ENCODE data around the gene AKAP13.

Gene AKAP13

GRCh38 chr15:85389772-85390171, 9.4 kb downstream of the AKAP13 start:
- no peak for DNase-seq

DNA sequence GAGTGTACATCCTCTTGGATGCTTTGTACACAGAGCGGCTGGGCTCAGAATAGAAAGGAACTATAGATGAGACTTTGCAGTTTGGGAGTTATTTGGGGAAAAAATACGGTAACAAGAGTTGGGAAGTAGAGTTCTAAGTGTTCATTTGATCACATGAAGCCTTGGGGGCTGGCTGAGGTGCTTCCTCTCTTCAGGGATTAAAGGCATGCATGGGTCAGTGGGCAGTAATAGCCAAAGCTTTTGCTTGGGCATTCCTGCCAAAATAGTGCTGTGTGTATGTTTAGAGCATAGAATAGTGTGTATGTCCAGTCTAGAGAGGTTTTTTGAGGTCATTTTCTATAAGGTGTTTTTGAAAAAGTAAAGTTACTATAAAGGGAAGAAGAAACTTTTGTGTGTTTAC, 12.8 kb downstream of the AKAP13 start:
- no peak for DNase-seq

DNA sequence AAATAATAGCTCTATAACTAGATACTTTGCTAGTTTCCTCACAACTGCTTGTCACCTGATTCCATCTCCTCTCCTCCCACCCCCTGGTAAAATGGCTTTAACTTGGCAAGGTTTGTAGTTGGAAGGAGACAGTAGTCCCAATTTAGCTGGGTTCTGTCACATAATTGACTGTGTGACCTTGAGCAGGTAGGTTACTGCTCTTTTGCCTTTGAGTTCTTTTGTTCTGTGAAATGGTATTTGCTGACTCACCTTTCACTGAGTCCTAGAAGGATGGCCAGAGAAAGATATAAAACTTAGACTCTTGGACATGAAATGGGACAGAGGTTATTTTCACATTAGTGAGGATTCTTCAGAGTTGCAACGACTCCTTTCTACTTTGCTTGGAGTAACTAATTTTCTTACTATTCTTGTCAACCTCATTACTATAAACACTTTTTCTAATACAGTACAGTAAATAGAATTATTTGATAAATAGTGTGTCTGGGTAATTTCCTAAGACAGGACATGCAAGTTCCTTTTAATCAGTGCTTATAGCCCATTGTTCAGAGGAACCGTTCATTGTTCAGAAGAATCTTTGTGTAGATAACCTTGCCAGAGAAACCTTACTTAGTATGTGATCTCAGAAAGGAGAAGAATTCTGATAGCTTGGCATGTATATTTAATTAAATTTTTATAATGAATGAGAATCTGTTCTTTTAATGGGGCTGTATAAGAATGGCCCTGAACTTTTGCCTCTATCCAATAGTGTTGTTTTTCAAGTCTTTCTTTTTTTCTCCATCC, 14.3 kb downstream of the AKAP13 start:
- DNase-seq, result no peak

DNA sequence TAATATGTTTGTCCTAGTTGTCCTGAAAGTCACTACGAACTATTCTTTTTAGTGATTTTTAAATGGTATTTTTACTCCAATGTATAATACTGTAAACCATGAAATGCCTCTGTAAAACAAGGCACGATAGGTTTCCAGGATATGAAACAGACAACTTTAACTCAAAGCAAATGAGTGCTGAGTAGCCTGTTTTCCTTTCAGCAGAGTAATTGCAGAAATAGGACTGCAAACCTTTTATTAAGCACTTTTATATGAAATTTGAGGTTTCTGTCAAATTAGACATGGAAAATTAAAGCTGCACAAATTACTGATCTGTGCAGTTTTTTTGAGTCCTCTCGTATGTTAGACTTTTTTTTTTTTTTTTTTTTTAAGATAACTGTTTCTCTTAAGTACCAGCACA, 16.2 kb downstream of the AKAP13 start:
- no peak for DNase-seq

- DNase-seq, result no peak
Observed at GRCh38 chr15:85397151-85397550, 16.7 kb downstream of the AKAP13 start.

- DNase-seq, result no peak
Observed at GRCh38 chr15:85397926-85398325, 17.5 kb downstream of the AKAP13 start.

GRCh38 chr15:85398822-85399221, 18.4 kb downstream of the AKAP13 start:
- DNase-seq, result no peak

- no peak for DNase-seq
Observed at GRCh38 chr15:85399627-85400026, 19.2 kb downstream of the AKAP13 start.

DNA sequence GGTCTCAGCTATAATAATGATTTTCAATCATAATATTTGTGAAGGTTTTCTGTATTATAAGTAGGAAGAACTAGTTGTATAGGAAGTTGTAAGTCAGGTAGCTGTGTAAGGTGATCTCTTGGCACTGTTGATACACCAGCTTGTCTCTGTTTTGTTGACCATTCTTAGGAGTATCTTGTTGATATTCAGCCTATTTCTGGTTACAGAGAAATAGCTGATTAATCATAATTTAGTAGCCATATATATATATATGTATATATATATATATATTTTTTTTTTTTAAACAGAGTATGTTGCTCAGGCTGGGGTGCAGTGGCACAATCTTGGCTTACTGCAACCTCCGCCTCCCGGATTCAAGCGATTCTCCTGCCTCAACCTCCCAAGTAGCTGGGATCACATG, 20.2 kb downstream of the AKAP13 start:
- DNase-seq, result no peak

DNA sequence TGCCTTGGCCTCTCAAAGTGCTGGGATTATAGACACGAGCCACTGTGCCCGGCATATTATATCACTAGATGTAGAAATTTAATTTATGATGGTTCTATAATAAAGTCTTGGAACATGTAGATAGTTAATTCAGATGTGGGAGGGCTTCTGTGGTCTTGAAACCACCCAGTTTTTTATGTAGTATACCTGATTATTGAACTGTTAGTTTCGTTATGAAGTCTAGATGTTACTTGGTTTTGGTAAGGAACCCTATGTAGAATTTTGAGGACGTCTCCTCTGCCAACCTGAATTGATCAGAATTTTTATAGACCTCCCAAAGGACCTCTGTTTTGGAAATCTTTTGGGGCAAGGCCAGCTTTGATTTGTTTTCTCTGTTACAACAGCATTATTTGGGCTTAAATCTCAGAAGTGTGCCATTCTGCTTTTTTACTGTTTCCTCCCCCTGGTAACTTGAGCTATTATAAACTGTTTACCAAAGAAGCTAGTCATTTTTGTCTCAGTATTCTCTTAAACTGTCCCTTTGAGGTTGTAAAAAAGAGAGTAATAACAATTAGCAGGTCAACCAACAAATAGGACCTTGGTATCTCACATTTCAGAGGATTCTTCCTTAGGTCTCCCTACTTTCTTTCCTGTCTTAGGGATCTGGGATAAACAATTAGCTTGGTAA, 20.8 kb downstream of the AKAP13 start:
- DNase-seq, result no peak

DNA sequence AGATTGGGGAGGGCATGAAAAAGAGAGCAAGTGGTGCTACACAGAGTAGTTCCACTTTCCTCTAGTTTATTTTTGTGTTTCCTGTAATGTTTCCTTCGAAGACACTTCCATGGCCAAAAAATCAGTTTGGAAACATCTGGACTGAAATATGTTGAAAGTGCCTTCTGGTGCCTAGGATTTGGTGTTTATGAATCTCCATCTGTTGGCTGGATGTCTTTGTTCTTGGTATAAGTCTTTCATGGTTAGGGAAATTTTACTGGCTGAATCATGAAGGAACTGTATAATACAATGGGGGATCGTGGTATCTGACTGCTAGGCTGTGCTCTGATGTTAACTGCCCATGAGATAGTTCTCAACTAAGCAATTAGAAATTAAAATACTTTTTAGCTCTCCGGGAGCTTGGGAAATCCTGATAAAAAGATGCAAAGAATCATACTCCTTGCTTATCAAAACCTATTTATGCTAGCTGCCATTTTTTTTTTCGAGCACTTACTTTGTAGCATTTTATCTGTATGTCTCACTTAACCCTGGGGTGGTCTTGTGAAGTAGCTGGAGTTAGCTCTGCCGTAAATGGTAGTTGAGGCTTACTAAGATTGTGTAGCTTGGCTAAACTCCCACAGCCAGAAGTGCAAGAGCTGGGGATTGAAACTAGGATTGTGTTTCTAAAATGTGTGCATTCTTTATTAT, 21.9 kb downstream of the AKAP13 start:
- DNase-seq, result no peak

GRCh38 chr15:85403745-85404144, 23.3 kb downstream of the AKAP13 start:
- DNase-seq, result no peak

- no peak for DNase-seq
Observed at GRCh38 chr15:85404176-85404917, 23.9 kb downstream of the AKAP13 start.

- DNase-seq, result no peak
Observed at GRCh38 chr15:85404918-85405866, 24.8 kb downstream of the AKAP13 start.

DNA sequence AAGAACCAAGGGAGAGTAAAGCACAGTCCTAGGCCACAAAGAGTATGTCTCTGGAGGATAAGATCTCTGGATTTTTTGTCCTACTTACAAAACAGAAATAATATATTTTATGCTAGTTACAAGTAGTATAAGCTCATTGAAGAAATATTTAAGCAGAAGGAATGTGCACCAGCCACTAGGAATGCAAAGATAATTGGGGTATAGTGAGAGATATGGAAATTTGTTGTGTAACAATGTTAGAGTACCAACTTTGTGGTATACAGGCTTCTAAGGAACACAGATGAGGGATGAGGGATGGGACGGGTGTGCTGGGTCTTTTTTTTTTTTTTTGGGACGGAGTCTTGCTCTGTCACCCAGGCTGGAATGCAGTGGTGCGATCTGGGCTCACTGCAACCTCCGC, 26.5 kb downstream of the AKAP13 start:
- no peak for DNase-seq

DNA sequence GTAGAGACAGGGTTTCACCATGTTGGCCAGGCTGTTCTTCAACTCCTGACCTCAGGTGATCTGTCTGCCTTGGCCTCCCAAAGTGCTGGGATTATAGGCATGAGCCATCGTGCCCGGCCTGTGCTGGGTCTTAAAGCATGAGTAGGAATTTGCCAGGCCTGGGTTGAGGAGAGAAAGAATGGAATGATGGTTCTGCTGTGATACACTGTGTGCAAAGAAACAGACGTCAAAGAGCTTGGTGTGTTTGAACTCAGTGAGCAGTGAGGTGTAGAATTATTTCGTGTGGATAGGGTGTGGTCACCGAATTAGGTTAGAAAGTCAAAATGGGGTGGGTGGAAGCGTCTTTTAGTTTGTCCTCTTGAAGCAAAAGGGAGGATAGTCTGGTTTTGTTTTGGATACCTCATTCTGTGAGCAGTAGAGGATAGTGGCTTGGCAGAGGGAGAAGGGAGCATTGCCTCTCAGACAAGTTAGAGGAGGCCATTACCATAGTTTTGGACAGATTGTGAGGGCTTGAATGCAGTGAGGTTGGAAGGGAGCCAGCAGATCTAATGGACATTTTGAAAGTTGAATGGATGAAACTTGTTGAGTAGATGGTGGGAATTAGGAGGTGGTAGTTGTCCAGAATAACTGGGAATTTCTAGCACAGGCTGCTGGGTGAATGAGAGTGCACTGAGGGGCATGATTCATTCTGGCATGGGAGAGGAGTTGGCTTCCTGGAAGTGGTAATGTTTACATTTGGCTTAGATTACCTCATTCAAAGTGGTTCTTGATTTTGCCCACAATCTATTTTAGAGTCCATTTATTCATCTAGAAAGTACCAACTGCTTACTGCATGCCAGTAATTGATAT, 27.2 kb downstream of the AKAP13 start:
- no peak for DNase-seq

- no peak for DNase-seq
Observed at GRCh38 chr15:85408270-85408746, 27.9 kb downstream of the AKAP13 start.

DNA sequence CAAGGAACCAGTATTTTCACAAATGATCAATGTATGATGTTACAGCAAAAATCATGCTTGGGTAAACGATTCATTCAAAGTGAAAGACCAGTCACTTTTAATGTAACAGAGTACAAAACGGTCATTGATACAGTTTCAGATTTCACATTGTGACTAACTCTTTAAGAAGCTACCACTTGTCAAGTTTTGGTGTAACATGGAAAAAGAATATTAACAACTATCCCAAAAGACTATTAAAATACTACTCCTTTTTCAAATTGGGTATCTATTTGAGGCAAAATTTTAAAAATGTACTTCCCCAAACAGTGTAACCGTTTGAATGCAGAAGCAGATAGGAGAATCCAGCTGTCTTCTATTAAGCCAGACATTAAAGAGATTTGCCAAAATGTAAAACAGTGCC, 31.7 kb downstream of the AKAP13 start:
- no peak for DNase-seq

- no peak for DNase-seq
Observed at GRCh38 chr15:85412956-85413854, 32.8 kb downstream of the AKAP13 start.

- no peak for DNase-seq
Observed at GRCh38 chr15:85414037-85414436, 33.6 kb downstream of the AKAP13 start.
